AG10803 (cell line): ENCODE data around the gene ANKRD40.

Source experiments
- DNase-seq: peaks from one replicate; pipeline ENCODE4 v3.0.0; 2010; ENCODE audit warnings: low read depth
- H3K4me3 ChIP-seq: 2 replicates; pipeline ENCODE4 v1.5.1; 2011; ENCODE audit warnings: mild to moderate bottlenecking, low read length, control low read depth
- CTCF ChIP-seq: conservative IDR thresholded peaks from 2 replicates; pipeline ENCODE4 v1.5.1; 2011; ENCODE audit warnings: mild to moderate bottlenecking, low read length, control low read depth, inconsistent platforms

ANKRD40 gene

GRCh38 chr17:50653738-50654137 is 54.0 kb downstream of the ANKRD40 start:
- no peak for TF ChIP-seq CTCF
- no peak for DNase-seq
- H3K4me3 ChIP-seq: no peak overlapping the region

GRCh38 chr17:50651661-50652060 is 56.1 kb downstream of the ANKRD40 start:
- TF ChIP-seq CTCF: no peak
- no peak overlapping the region for H3K4me3 ChIP-seq
- DNase-seq: no peak

- TF ChIP-seq CTCF: no peak
- no peak overlapping the region for H3K4me3 ChIP-seq
- DNase-seq: no peak
These were observed 58.4 kb downstream of the ANKRD40 start for GRCh38 chr17:50649042-50649908.

- H3K4me3 ChIP-seq: no peak overlapping the region
- DNase-seq: no peak
- no peak for TF ChIP-seq CTCF
These were observed 60.5 kb downstream of the ANKRD40 start for GRCh38 chr17:50647187-50647586.

DNA sequence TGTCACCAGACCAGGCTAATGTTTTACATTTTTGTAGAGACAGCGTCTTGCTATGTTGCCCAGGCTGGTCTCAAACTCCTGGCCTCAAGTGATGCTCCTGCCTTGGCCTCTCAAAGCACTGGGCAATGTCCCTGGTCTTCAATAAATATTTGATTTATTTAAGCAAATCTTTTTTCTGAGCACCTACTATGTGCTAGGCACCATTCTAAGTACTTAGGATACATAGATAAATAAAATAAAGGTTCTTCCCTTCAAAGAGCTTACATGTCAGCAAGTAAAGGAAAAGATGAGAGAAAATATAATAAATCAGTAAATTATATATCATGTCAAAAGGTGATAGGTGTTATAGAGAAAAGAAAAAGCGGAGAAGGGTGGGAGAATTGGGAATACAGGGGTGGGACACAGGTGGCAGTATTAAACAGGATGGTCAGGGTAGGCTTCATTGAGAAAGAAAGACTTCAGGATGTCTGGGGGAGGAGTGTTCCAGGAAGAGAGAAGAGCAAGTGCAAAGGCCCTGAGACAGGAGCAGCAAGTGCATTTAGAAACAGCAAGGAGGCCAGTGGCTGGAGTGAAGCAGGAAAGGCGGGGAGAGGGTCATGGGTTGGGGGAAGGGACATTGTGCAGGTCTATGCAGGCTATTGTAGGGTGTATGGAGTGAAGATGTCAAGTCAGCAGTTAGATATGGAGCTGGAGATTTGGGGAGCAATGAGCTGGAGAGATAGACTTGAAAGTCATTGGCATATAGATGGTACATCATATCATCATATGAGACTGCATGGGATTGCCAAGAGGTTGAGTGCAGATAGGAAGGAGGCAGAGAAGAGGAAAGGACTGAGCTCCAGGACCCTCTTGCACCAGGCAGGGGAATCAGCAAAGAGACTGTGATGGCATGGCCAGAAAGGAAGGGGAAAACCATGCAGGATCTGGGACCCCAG is 61.7 kb downstream of the ANKRD40 start:
- no peak for DNase-seq
- no peak for TF ChIP-seq CTCF

More for the DNA sequence above, 61.7 kb downstream of the ANKRD40 start:
- no peak overlapping the region for H3K4me3 ChIP-seq
